ENCODE results near the gene LEKR1. TPM values are rescaled to one million over a fixed set of nuclear protein-coding genes. Genes with fewer than 3 reads are reported as not detected.

LEKR1 gene
- total RNA-seq, 2 donors from 2014 or later, result 4.2 TPM; not detected in 1

- H3K27ac ChIP-seq, result no peak overlapping the region
- no peak for ATAC-seq (ENCODE audit: insufficient number of reproducible peaks, low FRiP score, low read depth)
- H3K4me1 ChIP-seq (ENCODE audit: control insufficient read depth in 1 of 2, low read depth in 2 of 2), result no peaks in the 10 kb centered on the region
- H3K27me3 ChIP-seq (replicated peaks; ENCODE audit: insufficient read depth), result no peaks in the 10 kb centered on the region
- DNase-seq (ENCODE audit: low spot score), result no peak
- no peak overlapping the region for H3K4me3 ChIP-seq
- H3K9me3 ChIP-seq, result no peaks in the 10 kb centered on the region
- TF ChIP-seq CTCF (IDR thresholded peaks at IDR 0.05), result no peak
- no peaks in the 10 kb centered on the region for H3K36me3 ChIP-seq
Observed at GRCh38 chr3:156976933-156977332, 150.8 kb downstream of the LEKR1 start.

- ATAC-seq (ENCODE audit: insufficient number of reproducible peaks, low FRiP score, low read depth), result no peak
- Histone ChIP-seq H3K4me1 (ENCODE audit: control insufficient read depth in 1 of 2, low read depth in 2 of 2) (no peaks in the 10 kb centered on the region), H3K36me3 (no peaks in the 10 kb centered on the region), H3K4me3 (no peak overlapping the region), H3K27ac (no peak overlapping the region), H3K27me3 (replicated peaks; ENCODE audit: insufficient read depth) (no peaks in the 10 kb centered on the region), H3K9me3 (no peaks in the 10 kb centered on the region)
- no peak for TF ChIP-seq CTCF (IDR thresholded peaks at IDR 0.05)
- no peak for DNase-seq (ENCODE audit: low spot score)
Observed at GRCh38 chr3:156978481-156978961, 152.4 kb downstream of the LEKR1 start.

- Histone ChIP-seq H3K4me3 (no peak overlapping the region), H3K27me3 (replicated peaks; ENCODE audit: insufficient read depth) (no peaks in the 10 kb centered on the region), H3K9me3 (no peaks in the 10 kb centered on the region), H3K4me1 (ENCODE audit: control insufficient read depth in 1 of 2, low read depth in 2 of 2) (no peaks in the 10 kb centered on the region), H3K27ac (no peak overlapping the region), H3K36me3 (no peaks in the 10 kb centered on the region)
- ATAC-seq (ENCODE audit: insufficient number of reproducible peaks, low FRiP score, low read depth) (no peak), DNase-seq (ENCODE audit: low spot score) (no peak)
- TF ChIP-seq CTCF (IDR thresholded peaks at IDR 0.05), result no peak
Observed at GRCh38 chr3:156981005-156981404, 154.9 kb downstream of the LEKR1 start.

- H3K27ac ChIP-seq, result no peak overlapping the region
- H3K9me3 ChIP-seq, result no peaks in the 10 kb centered on the region
- no peak overlapping the region for H3K4me3 ChIP-seq
- no peaks in the 10 kb centered on the region for H3K27me3 ChIP-seq (replicated peaks; ENCODE audit: insufficient read depth)
- no peaks in the 10 kb centered on the region for H3K4me1 ChIP-seq (ENCODE audit: control insufficient read depth in 1 of 2, low read depth in 2 of 2)
- no peak for TF ChIP-seq CTCF (IDR thresholded peaks at IDR 0.05)
- no peaks in the 10 kb centered on the region for H3K36me3 ChIP-seq
- ATAC-seq (ENCODE audit: insufficient number of reproducible peaks, low FRiP score, low read depth), result no peak
- no peak for DNase-seq (ENCODE audit: low spot score)
Observed at GRCh38 chr3:156983559-156983958, 157.4 kb downstream of the LEKR1 start.

GRCh38 chr3:156985711-156986110 is 159.6 kb downstream of the LEKR1 start:
- Histone ChIP-seq H3K27me3 (replicated peaks; ENCODE audit: insufficient read depth) (no peaks in the 10 kb centered on the region), H3K27ac (no peak overlapping the region), H3K4me3 (no peak overlapping the region), H3K9me3 (no peaks in the 10 kb centered on the region), H3K36me3 (no peaks in the 10 kb centered on the region), H3K4me1 (ENCODE audit: control insufficient read depth in 1 of 2, low read depth in 2 of 2) (no peaks in the 10 kb centered on the region)
- DNase-seq (ENCODE audit: low spot score), result no peak
- TF ChIP-seq CTCF (IDR thresholded peaks at IDR 0.05), result no peak
- no peak for ATAC-seq (ENCODE audit: insufficient number of reproducible peaks, low FRiP score, low read depth)
